H9 (cell line): ENCODE results near the gene STAT3. TPM values are rescaled to one million over a fixed set of nuclear protein-coding genes. Genes with fewer than 3 reads are reported as not detected.

Source experiments
- DNase-seq: peaks from one replicate; pipeline ENCODE4 v3.0.0-alpha.2; 2017
- H2AFZ ChIP-seq: one replicate; pipeline ENCODE4 v1.6.1; 2013; ENCODE audit warnings: mild to moderate bottlenecking, low read length, control low read depth, moderate library complexity
- H2AK5ac ChIP-seq: 2 replicates; pipeline ENCODE4 v1.6.1; 2013; ENCODE audit warnings: low read length, control low read depth, mixed read lengths; ENCODE audit not compliant: insufficient read length
- H2BK120ac ChIP-seq: one replicate; pipeline ENCODE4 v1.6.1; 2013; ENCODE audit warnings: low read depth, mild to moderate bottlenecking, low read length, control low read depth, inconsistent platforms; ENCODE audit not compliant: poor library complexity, severe bottlenecking
- H2BK12ac ChIP-seq: 2 replicates; pipeline ENCODE4 v1.6.1; 2013; ENCODE audit warnings: low read length, control low read depth, mixed read lengths, low read depth; ENCODE audit not compliant: insufficient read length
- H2BK15ac ChIP-seq: 2 replicates; pipeline ENCODE4 v1.6.1; 2013; ENCODE audit warnings: low read depth, low read length, control low read depth
- H2BK20ac ChIP-seq: one replicate; pipeline ENCODE4 v1.6.1; 2013; ENCODE audit warnings: low read depth, mild to moderate bottlenecking, low read length, control low read depth, inconsistent platforms; ENCODE audit not compliant: poor library complexity, severe bottlenecking
- H2BK5ac ChIP-seq: 2 replicates; pipeline ENCODE4 v1.6.1; 2013; ENCODE audit warnings: low read length, control low read depth, mixed read lengths; ENCODE audit not compliant: insufficient read length
- H3K14ac ChIP-seq: 2 replicates; pipeline ENCODE4 v1.6.1; 2013; ENCODE audit warnings: low read length, control low read depth; ENCODE audit not compliant: insufficient read depth
- H3K18ac ChIP-seq: 2 replicates; pipeline ENCODE4 v1.6.1; 2013; ENCODE audit warnings: low read depth, mild to moderate bottlenecking, mixed read lengths, low read length, control low read depth; ENCODE audit not compliant: insufficient read length
- H3K23ac ChIP-seq: 2 replicates; pipeline ENCODE4 v1.6.1; 2013; ENCODE audit warnings: low read length, control low read depth, mixed read lengths, low read depth; ENCODE audit not compliant: insufficient read length
- H3K23me2 ChIP-seq: 2 replicates; pipeline ENCODE4 v1.6.1; 2013; ENCODE audit warnings: low read depth, mild to moderate bottlenecking, mixed read lengths, low read length, control low read depth; ENCODE audit not compliant: insufficient read length, poor library complexity, severe bottlenecking
- H3K27ac ChIP-seq: 2 replicates; pipeline ENCODE4 v1.5.1; 2013; ENCODE audit warnings: low read length, control low read depth, mixed read lengths, low read depth; ENCODE audit not compliant: insufficient read length
- H3K27me3 ChIP-seq: 2 replicates; pipeline ENCODE4 v1.6.1; 2013; ENCODE audit warnings: low read length, control low read depth, inconsistent platforms; ENCODE audit not compliant: insufficient read depth
- H3K4ac ChIP-seq: 2 replicates; pipeline ENCODE4 v1.6.1; 2013; ENCODE audit warnings: low read depth, mild to moderate bottlenecking, control low read depth, inconsistent platforms, low read length, moderate library complexity
- H3K4me1 ChIP-seq: 2 replicates; pipeline ENCODE4 v1.6.1; 2013; ENCODE audit warnings: low read length, control low read depth, inconsistent platforms; ENCODE audit not compliant: insufficient read depth
- H3K4me2 ChIP-seq: 2 replicates; pipeline ENCODE4 v1.6.1; 2013; ENCODE audit warnings: low read length, control low read depth, mixed read lengths; ENCODE audit not compliant: insufficient read length, insufficient read depth
- H3K56ac ChIP-seq: 2 replicates; pipeline ENCODE4 v1.6.1; 2013; ENCODE audit warnings: low read depth, mild to moderate bottlenecking, mixed read lengths, low read length, control low read depth; ENCODE audit not compliant: insufficient read length
- H3K79me1 ChIP-seq: 2 replicates; pipeline ENCODE4 v1.6.1; 2013; ENCODE audit warnings: low read depth, mild to moderate bottlenecking, moderate library complexity, low read length, control low read depth, inconsistent platforms; ENCODE audit not compliant: insufficient read depth, poor library complexity, severe bottlenecking
- H3K79me2 ChIP-seq: 2 replicates; pipeline ENCODE4 v1.6.1; 2013; ENCODE audit warnings: low read length, control low read depth, inconsistent platforms; ENCODE audit not compliant: insufficient read depth
- H3K9ac ChIP-seq: 2 replicates; pipeline ENCODE4 v1.6.1; 2013; ENCODE audit warnings: low read length, control low read depth, mixed read lengths; ENCODE audit not compliant: insufficient read length; ENCODE audit errors: extremely low read depth
- H3K9me3 ChIP-seq: one replicate; pipeline ENCODE4 v1.6.1; 2013; ENCODE audit warnings: low read depth, low read length, inconsistent platforms; ENCODE audit not compliant: control insufficient read depth
- H3T11ph ChIP-seq: one replicate; pipeline ENCODE4 v1.6.1; 2013; ENCODE audit warnings: mild to moderate bottlenecking, low read length, control low read depth, inconsistent platforms
- H4K20me1 ChIP-seq: one replicate; pipeline ENCODE4 v1.6.1; 2013; ENCODE audit not compliant: control insufficient read depth, insufficient read length, insufficient read depth
- H4K5ac ChIP-seq: 2 replicates; pipeline ENCODE4 v1.6.1; 2013; ENCODE audit warnings: low read depth, mild to moderate bottlenecking, mixed read lengths, low read length, control low read depth; ENCODE audit not compliant: insufficient read length
- H4K8ac ChIP-seq: replicated peaks from 2 replicates; pipeline ENCODE4 v1.6.1; 2013; ENCODE audit warnings: low read length, control low read depth, mixed read lengths, low read depth; ENCODE audit not compliant: insufficient read length
- H4K91ac ChIP-seq: 2 replicates; pipeline ENCODE4 v1.6.1; 2013; ENCODE audit warnings: low read depth, mild to moderate bottlenecking, moderate library complexity, mixed read lengths, low read length, control low read depth; ENCODE audit not compliant: insufficient read length
- H3K27ac Mint-ChIP-seq, 3 experiments: 2 replicates in 2 of 3; 3 replicates in 1 of 3; pipeline ENCODE4 v1.8.0; 2020 to 2021; ENCODE audit warnings: mixed read lengths in 3 of 3, mild to moderate bottlenecking in 1 of 3, moderate library complexity in 1 of 3
- H3K27me3 Mint-ChIP-seq: 2 replicates; pipeline ENCODE4 v1.8.0; 2021; ENCODE audit warnings: low read depth, mild to moderate bottlenecking, moderate library complexity, mixed read lengths
- H3K36me3 Mint-ChIP-seq, 3 experiments: 2 replicates in 2 of 3; 3 replicates in 1 of 3; pipeline ENCODE4 v1.8.0; 2020 to 2021; ENCODE audit warnings: low read depth in 3 of 3, mixed read lengths in 3 of 3; ENCODE audit not compliant: insufficient read depth in 1 of 3
- H3K4me1 Mint-ChIP-seq, 2 experiments: 2 replicates each; pipeline ENCODE4 v1.8.0; 2020; ENCODE audit warnings: mixed read lengths in 2 of 2
- H3K4me3 Mint-ChIP-seq, 2 experiments: 2 replicates in 1 of 2; 3 replicates in 1 of 2; pipeline ENCODE4 v1.8.0; 2020 to 2021; ENCODE audit warnings: mild to moderate bottlenecking in 2 of 2, mixed read lengths in 2 of 2, moderate library complexity in 1 of 2
- H3K9me3 Mint-ChIP-seq, 2 experiments: 2 replicates in 1 of 2; 3 replicates in 1 of 2; pipeline ENCODE4 v1.8.0; 2020; ENCODE audit warnings: mild to moderate bottlenecking in 2 of 2, mixed read lengths in 2 of 2, moderate library complexity in 1 of 2
- WGBS: extraction: QIAGEN DNeasy Blood & Tissue Kit; methylation state at CpG from one replicate; pipeline ENCODE4 v1.1.7; 2013; ENCODE audit warnings: missing lambda C conversion rate, low lambda C conversion rate, mixed read lengths; ENCODE audit not compliant: insufficient read length; ENCODE audit errors: extremely low coverage; 5-methylcytosine and 5-hydroxymethylcytosine counted together
- total RNA-seq: library from RNA; stranded (reverse); gene quantifications from 2 replicates; pipeline ENCODE4 v1.2.1, GENCODE V29; 2021
- TF ChIP-seq, protein P1 (sequence below): fragments of 200-600 bp; sonication (generic); conservative IDR thresholded peaks from 3 replicates; pipeline ENCODE4 v1.8.0; 2021; ENCODE audit warnings: antibody characterized with exemption, mild to moderate bottlenecking

STAT3 gene
- total RNA-seq, 1 experiment from 2014 or later: 83.2 TPM

DNA sequence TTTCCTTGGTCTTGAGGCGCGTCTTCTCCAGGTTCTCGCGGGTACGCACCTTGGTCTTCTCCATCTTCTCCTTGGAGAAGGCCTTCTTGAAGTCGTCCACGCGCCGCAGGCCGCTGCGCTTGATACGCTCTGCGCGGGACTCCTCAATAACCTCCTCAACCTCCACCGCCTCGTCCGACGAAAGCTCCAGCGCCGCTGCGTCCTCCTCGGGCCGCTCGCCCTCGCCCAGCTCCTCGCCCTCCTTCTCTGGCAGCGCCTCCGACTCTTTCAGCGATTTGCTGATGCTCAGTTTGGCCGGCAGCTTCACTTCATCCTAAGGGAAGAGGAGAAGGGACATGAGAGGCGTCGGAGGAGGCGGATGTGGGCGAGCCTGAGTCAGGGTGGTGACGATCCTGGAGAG, 16.8 kb upstream of the STAT3 start:
- Mint-ChIP-seq H3K9me3 (no peaks in the 10 kb centered on the region), H3K4me3 (no peak overlapping the region), H3K27me3 (no peaks in the 10 kb centered on the region), H3K27ac (no peak overlapping the region), H3K36me3 (peaks cover 2 to 21% (median 16%) of the 10 kb centered on the region in 3 experiments; a peak in 6 of 7 replicates), H3K4me1 (peaks cover 46 to 67% of the 10 kb centered on the region in 2 experiments)
- Histone ChIP-seq H3K4ac (no peak overlapping the region), H3K79me2 (no peaks in the 10 kb centered on the region), H3K56ac (no peak overlapping the region), H3K23ac (no peak overlapping the region), H2BK20ac (no peak overlapping the region), H2BK15ac (no peak overlapping the region), H3K4me1 (peaks cover 10% of the 10 kb centered on the region; the same call in 1 of the 2 replicates), H4K91ac (no peak overlapping the region), H3K23me2 (no peaks in the 10 kb centered on the region), H3T11ph (no peak overlapping the region), H3K27ac (no peak overlapping the region), H3K27me3 (no peaks in the 10 kb centered on the region), H2BK120ac (no peak overlapping the region), H3K9ac (no peak overlapping the region), H2BK5ac (no peak overlapping the region), H4K8ac (no peak overlapping the region), H4K5ac (no peak overlapping the region), H3K79me1 (no peaks in the 10 kb centered on the region), H3K9me3 (no peaks in the 10 kb centered on the region), H3K14ac (no peak overlapping the region), H2AFZ (no peak overlapping the region), H2BK12ac (no peak overlapping the region), H3K4me2 (no peak overlapping the region), H2AK5ac (no peak overlapping the region), H4K20me1 (no peaks in the 10 kb centered on the region), H3K18ac (no peak overlapping the region)
- no peak for DNase-seq
- WGBS: no CpG with 5 or more reads among the region's 35 CpGs
- TF ChIP-seq, protein P1, sequence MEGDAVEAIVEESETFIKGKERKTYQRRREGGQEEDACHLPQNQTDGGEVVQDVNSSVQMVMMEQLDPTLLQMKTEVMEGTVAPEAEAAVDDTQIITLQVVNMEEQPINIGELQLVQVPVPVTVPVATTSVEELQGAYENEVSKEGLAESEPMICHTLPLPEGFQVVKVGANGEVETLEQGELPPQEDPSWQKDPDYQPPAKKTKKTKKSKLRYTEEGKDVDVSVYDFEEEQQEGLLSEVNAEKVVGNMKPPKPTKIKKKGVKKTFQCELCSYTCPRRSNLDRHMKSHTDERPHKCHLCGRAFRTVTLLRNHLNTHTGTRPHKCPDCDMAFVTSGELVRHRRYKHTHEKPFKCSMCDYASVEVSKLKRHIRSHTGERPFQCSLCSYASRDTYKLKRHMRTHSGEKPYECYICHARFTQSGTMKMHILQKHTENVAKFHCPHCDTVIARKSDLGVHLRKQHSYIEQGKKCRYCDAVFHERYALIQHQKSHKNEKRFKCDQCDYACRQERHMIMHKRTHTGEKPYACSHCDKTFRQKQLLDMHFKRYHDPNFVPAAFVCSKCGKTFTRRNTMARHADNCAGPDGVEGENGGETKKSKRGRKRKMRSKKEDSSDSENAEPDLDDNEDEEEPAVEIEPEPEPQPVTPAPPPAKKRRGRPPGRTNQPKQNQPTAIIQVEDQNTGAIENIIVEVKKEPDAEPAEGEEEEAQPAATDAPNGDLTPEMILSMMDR: no peak
